ENCODE measurements around the gene MICAL3. TPM values are rescaled to one million over a fixed set of nuclear protein-coding genes. Genes with fewer than 3 reads are reported as not detected.

The MICAL3 gene
- polyA plus RNA-seq, 1 of the 3 experiments (the other 2 are of a cell fraction), result 83.1 TPM

DNA sequence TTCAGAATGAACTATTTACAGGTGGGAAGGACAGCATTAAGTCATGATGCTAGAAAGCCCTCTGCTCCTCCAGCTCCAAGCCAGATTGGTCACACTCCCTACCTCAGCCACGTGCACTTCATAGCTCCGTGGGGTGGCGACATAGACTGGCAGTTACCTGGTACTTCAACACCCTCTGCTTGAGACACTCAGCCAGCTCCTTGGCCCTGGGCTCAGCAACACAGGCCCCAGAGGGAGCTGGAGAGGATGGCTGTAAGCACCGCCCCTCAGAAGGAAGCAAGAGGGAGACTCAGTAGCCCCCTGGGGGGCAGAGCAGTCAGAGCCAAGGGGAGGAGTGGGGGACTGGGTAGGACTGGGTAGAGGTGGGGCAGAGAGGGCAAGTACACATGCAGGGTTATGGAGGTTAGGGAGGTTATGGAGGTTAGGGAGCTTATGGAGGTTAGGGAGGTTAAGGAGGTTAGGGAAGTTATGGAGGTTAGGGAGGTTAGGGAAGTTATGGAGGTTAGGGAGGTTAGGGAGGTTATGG lies 148.0 kb downstream of the MICAL3 start:
- DNase-seq, result no peak
- 0 out of 2 replicates have a peak, but pooled peaks cover 5% of the 10 kb centered on the region for H4K20me1 ChIP-seq (ENCODE audit: insufficient read depth)
- no peaks in the 10 kb centered on the region for H3K27me3 ChIP-seq (ENCODE audit: insufficient read depth)
- CTCF ChIA-PET, result interaction anchor here (0.6 to 2.3 kb wide), 5 partner anchors 14 to 200 kb away, joined by 3 to 11 read pairs (median 5); no protein-coding TSS in a partner anchor
- no peak overlapping the region for H3K4me3 ChIP-seq (ENCODE audit: low read depth in 2 of 2, low read length in 1 of 2)
- TF ChIP-seq JUND (IDR thresholded peaks at IDR 0.05), result no peak
- no peak for TF ChIP-seq MEF2A (IDR thresholded peaks at IDR 0.05; ENCODE audit: borderline replicate concordance, low read depth)
- TF ChIP-seq, protein P1, sequence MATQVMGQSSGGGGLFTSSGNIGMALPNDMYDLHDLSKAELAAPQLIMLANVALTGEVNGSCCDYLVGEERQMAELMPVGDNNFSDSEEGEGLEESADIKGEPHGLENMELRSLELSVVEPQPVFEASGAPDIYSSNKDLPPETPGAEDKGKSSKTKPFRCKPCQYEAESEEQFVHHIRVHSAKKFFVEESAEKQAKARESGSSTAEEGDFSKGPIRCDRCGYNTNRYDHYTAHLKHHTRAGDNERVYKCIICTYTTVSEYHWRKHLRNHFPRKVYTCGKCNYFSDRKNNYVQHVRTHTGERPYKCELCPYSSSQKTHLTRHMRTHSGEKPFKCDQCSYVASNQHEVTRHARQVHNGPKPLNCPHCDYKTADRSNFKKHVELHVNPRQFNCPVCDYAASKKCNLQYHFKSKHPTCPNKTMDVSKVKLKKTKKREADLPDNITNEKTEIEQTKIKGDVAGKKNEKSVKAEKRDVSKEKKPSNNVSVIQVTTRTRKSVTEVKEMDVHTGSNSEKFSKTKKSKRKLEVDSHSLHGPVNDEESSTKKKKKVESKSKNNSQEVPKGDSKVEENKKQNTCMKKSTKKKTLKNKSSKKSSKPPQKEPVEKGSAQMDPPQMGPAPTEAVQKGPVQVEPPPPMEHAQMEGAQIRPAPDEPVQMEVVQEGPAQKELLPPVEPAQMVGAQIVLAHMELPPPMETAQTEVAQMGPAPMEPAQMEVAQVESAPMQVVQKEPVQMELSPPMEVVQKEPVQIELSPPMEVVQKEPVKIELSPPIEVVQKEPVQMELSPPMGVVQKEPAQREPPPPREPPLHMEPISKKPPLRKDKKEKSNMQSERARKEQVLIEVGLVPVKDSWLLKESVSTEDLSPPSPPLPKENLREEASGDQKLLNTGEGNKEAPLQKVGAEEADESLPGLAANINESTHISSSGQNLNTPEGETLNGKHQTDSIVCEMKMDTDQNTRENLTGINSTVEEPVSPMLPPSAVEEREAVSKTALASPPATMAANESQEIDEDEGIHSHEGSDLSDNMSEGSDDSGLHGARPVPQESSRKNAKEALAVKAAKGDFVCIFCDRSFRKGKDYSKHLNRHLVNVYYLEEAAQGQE (IDR thresholded peaks at IDR 0.05; ENCODE audit: low read depth, low read length), result no peak
- TF ChIP-seq FOXM1 (IDR thresholded peaks at IDR 0.05; ENCODE audit: low read depth), result no peak
- TF ChIP-seq FOXJ3 (CRISPR knock-in tag; IDR thresholded peaks at IDR 0.05), result no peak
- TF ChIP-seq NRF1 (IDR thresholded peaks at IDR 0.05; ENCODE audit: low read depth, low read length), result no peak
- no peak for TF ChIP-seq TAF1 (IDR thresholded peaks at IDR 0.05; ENCODE audit: borderline replicate concordance, low read depth, low read length)
- no peaks in the 10 kb centered on the region for H3K9me3 ChIP-seq
- H3K9ac ChIP-seq, result no peak overlapping the region
- H3K4me1 ChIP-seq (ENCODE audit: control insufficient read depth in 1 of 2, insufficient read depth in 2 of 2, low read depth in 1 of 2, low read length in 1 of 2), result peaks cover 0 to 36% of the 10 kb centered on the region in 2 experiments; a peak in 2 of 4 replicates
- H2AFZ ChIP-seq (ENCODE audit: low read depth), result no peak overlapping the region
- no peaks in the 10 kb centered on the region for H3K79me2 ChIP-seq (ENCODE audit: insufficient read depth)
- peaks cover 0 to 66% of the 10 kb centered on the region in 2 experiments for H3K36me3 ChIP-seq (replicated peaks in 1 of 2; ENCODE audit: control insufficient read depth in 1 of 2, insufficient read depth in 2 of 2, low read length in 1 of 2)
- H3K9me2 ChIP-seq, result no peaks in the 10 kb centered on the region
- H3K4me2 ChIP-seq, result no peak overlapping the region
- 98% methylated on average over 4 of the region's 4 CpGs for WGBS (ENCODE audit: low lambda C conversion rate)
- no peaks in the 10 kb centered on the region for H3F3A ChIP-seq (replicated peaks; ENCODE audit: insufficient read depth)
- POLR2A ChIA-PET, result no interaction called here
- H3K27ac ChIP-seq (ENCODE audit: low read depth in 2 of 2, low read length in 1 of 2), result no peak overlapping the region

DNA sequence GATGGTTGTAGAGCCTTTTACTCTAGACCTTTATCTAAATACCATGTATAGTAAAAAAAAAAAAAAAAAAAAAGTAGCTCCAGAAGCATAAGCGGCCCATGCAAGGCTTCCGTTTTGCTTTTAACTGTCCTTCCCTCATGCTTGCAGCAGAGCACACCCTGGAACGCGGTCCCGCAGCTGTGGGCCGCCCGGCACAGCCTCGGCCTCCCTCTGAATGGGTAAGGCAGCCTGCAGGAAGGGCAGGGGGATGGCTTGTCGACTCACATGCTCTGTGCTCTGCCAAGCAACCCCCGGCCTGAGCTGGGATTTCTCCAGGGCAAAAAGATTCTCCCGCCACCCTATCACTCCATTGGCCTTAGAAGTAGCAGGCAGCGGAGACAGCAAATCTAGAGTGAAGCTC lies 148.7 kb downstream of the MICAL3 start:
- Histone ChIP-seq H3F3A (replicated peaks; ENCODE audit: insufficient read depth) (no peaks in the 10 kb centered on the region), H2AFZ (ENCODE audit: low read depth) (no peak overlapping the region), H3K4me2 (no peak overlapping the region), H3K4me3 (ENCODE audit: low read depth in 2 of 2, low read length in 1 of 2) (no peak overlapping the region), H4K20me1 (ENCODE audit: insufficient read depth) (0 out of 2 replicates have a peak, but pooled peaks cover 5% of the 10 kb centered on the region), H3K27ac (ENCODE audit: low read depth in 2 of 2, low read length in 1 of 2) (no peak overlapping the region), H3K79me2 (ENCODE audit: insufficient read depth) (no peaks in the 10 kb centered on the region), H3K36me3 (replicated peaks in 1 of 2; ENCODE audit: control insufficient read depth in 1 of 2, insufficient read depth in 2 of 2, low read length in 1 of 2) (peaks cover 0 to 66% of the 10 kb centered on the region in 2 experiments), H3K4me1 (ENCODE audit: control insufficient read depth in 1 of 2, insufficient read depth in 2 of 2, low read depth in 1 of 2, low read length in 1 of 2) (peaks cover 0 to 38% of the 10 kb centered on the region in 2 experiments; a peak in 2 of 4 replicates), H3K27me3 (ENCODE audit: insufficient read depth) (no peaks in the 10 kb centered on the region), H3K9me3 (no peaks in the 10 kb centered on the region), H3K9me2 (no peaks in the 10 kb centered on the region), H3K9ac (no peak overlapping the region)
- no peak for DNase-seq
- CTCF ChIA-PET, result interaction anchor here (0.6 to 2.3 kb wide), 6 partner anchors 15 to 200 kb away, joined by 3 to 11 read pairs (median 4); no protein-coding TSS in a partner anchor
- WGBS (ENCODE audit: low lambda C conversion rate), result 92% methylated on average over 11 of the region's 12 CpGs
- POLR2A ChIA-PET, result no interaction called here
- TF ChIP-seq, protein P2, sequence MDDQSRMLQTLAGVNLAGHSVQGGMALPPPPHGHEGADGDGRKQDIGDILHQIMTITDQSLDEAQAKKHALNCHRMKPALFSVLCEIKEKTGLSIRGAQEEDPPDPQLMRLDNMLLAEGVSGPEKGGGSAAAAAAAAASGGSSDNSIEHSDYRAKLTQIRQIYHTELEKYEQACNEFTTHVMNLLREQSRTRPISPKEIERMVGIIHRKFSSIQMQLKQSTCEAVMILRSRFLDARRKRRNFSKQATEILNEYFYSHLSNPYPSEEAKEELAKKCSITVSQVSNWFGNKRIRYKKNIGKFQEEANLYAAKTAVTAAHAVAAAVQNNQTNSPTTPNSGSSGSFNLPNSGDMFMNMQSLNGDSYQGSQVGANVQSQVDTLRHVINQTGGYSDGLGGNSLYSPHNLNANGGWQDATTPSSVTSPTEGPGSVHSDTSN (IDR thresholded peaks at IDR 0.05), result no peak
- TF ChIP-seq SMC3 (IDR thresholded peaks at IDR 0.05; ENCODE audit: low read depth, low read length) (no peak), JUND (IDR thresholded peaks at IDR 0.05) (no peak), GABPA (IDR thresholded peaks at IDR 0.05; ENCODE audit: low read depth) (no peak), EZH2phosphoT487 (IDR thresholded peaks at IDR 0.05; ENCODE audit: borderline replicate concordance, low read depth) (no peak), YY1 (IDR thresholded peaks at IDR 0.05; ENCODE audit: low read depth) (no peak), MXI1 (IDR thresholded peaks at IDR 0.05; ENCODE audit: low read depth, low read length) (no peak)
- TF ChIP-seq, protein P3, sequence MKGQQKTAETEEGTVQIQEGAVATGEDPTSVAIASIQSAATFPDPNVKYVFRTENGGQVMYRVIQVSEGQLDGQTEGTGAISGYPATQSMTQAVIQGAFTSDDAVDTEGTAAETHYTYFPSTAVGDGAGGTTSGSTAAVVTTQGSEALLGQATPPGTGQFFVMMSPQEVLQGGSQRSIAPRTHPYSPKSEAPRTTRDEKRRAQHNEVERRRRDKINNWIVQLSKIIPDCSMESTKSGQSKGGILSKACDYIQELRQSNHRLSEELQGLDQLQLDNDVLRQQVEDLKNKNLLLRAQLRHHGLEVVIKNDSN (IDR thresholded peaks at IDR 0.05; ENCODE audit: borderline replicate concordance, low read depth), result no peak
- TF ChIP-seq, protein P1 (IDR thresholded peaks at IDR 0.05; ENCODE audit: low read depth, low read length), result no peak
- TF ChIP-seq, protein P4, sequence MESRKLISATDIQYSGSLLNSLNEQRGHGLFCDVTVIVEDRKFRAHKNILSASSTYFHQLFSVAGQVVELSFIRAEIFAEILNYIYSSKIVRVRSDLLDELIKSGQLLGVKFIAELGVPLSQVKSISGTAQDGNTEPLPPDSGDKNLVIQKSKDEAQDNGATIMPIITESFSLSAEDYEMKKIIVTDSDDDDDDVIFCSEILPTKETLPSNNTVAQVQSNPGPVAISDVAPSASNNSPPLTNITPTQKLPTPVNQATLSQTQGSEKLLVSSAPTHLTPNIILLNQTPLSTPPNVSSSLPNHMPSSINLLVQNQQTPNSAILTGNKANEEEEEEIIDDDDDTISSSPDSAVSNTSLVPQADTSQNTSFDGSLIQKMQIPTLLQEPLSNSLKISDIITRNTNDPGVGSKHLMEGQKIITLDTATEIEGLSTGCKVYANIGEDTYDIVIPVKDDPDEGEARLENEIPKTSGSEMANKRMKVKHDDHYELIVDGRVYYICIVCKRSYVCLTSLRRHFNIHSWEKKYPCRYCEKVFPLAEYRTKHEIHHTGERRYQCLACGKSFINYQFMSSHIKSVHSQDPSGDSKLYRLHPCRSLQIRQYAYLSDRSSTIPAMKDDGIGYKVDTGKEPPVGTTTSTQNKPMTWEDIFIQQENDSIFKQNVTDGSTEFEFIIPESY (IDR thresholded peaks at IDR 0.05; ENCODE audit: borderline replicate concordance, low read depth), result no peak
